H1 (cell line): Measurements from ENCODE around the gene TRAK1. TPM values are rescaled to one million over a fixed set of nuclear protein-coding genes. Genes with fewer than 3 reads are reported as not detected.

Experiments used
- CTCF ChIA-PET: fragments of 300-600 bp; sonication (Branson Sonifier 250); formaldehyde crosslinking; loops from one replicate; lab custom pipeline; 2021; ENCODE audit not compliant: partially characterized antibody; lab: Charles Lee
- POLR2A ChIA-PET: fragments of 300-600 bp; sonication (Branson Sonifier 250); formaldehyde crosslinking; loops from one replicate; lab custom pipeline; 2021; ENCODE audit warnings: inconsistent platforms; ENCODE audit not compliant: partially characterized antibody; lab: Charles Lee
- DNase-seq, 2 experiments: peaks; one replicate each; pipeline versions ENCODE4 v3.0.0 to v3.0.0-alpha.2; 2010 to 2022; ENCODE audit warnings: low spot score in 2 of 2, low read depth in 1 of 2, mixed read lengths in 1 of 2
- FAIRE-seq: peaks from 2 replicates; lab custom pipeline; 2011; peaks lifted over from hg19 to GRCh38; lab: Jason Lieb, UNC
- H2AFZ ChIP-seq: 2 replicates; pipeline ENCODE4 v1.8.1; 2012; ENCODE audit warnings: low read length, inconsistent platforms
- H2AK5ac ChIP-seq: 2 replicates; pipeline ENCODE4 v1.6.1; 2013; ENCODE audit warnings: low read depth, low read length
- H2BK120ac ChIP-seq: replicated peaks from 2 replicates; pipeline ENCODE3; 2013; ENCODE audit warnings: low read depth, low read length, inconsistent platforms
- H2BK12ac ChIP-seq: 2 replicates; pipeline ENCODE4 v1.6.1; 2013; ENCODE audit warnings: low read depth, low read length
- H2BK15ac ChIP-seq: 2 replicates; pipeline ENCODE4 v1.6.1; 2013; ENCODE audit warnings: low read length
- H2BK20ac ChIP-seq: 2 replicates; pipeline ENCODE4 v1.6.1; 2013; ENCODE audit warnings: low read length
- H2BK5ac ChIP-seq: 2 replicates; pipeline ENCODE4 v1.6.1; 2013; ENCODE audit warnings: low read depth, low read length
- H3K14ac ChIP-seq: 2 replicates; pipeline ENCODE4 v1.6.1; 2013; ENCODE audit warnings: inconsistent platforms; ENCODE audit not compliant: insufficient read length
- H3K18ac ChIP-seq: 2 replicates; pipeline ENCODE4 v1.6.1; 2013; ENCODE audit warnings: low read length; ENCODE audit errors: extremely low read depth
- H3K23ac ChIP-seq: 2 replicates; pipeline ENCODE4 v1.6.1; 2013; ENCODE audit warnings: inconsistent platforms; ENCODE audit not compliant: insufficient read length
- H3K23me2 ChIP-seq: 2 replicates; pipeline ENCODE4 v1.6.1; 2013; ENCODE audit warnings: low read depth, low read length
- H3K27ac ChIP-seq: 2 replicates; pipeline ENCODE4 v1.6.1; 2011; ENCODE audit warnings: low read depth, low read length, inconsistent platforms
- H3K27me3 ChIP-seq, 4 experiments: replicated peaks in 1 of 4; 1 replicate in 1 of 4; 2 replicates in 3 of 4; pipeline versions ENCODE4 v1.6.1 to v1.8.1; 2011 to 2013; ENCODE audit warnings: low read length in 3 of 4, mild to moderate bottlenecking in 3 of 4, inconsistent platforms in 2 of 4, mixed read lengths in 2 of 4, moderate library complexity in 1 of 4; ENCODE audit not compliant: control insufficient read depth in 3 of 4, insufficient read depth in 3 of 4; ENCODE audit errors: extremely low read depth in 1 of 4
- H3K36me3 ChIP-seq, 4 experiments: 2 replicates each; pipeline versions ENCODE4 v1.6.1 to v1.8.1; 2011 to 2013; ENCODE audit warnings: mild to moderate bottlenecking in 4 of 4, low read length in 3 of 4, moderate library complexity in 2 of 4, control low read depth in 1 of 4, inconsistent platforms in 1 of 4; ENCODE audit not compliant: insufficient read depth in 4 of 4, control insufficient read depth in 2 of 4
- H3K4ac ChIP-seq: replicated peaks from 2 replicates; pipeline ENCODE3; 2013; ENCODE audit warnings: low read length, low read depth, mixed read lengths, inconsistent platforms; ENCODE audit not compliant: insufficient read length
- H3K4me1 ChIP-seq, 4 experiments: replicated peaks in 1 of 4; 1 replicate in 1 of 4; 2 replicates in 3 of 4; pipeline versions ENCODE4 v1.6.1 to v1.8.1; 2011 to 2013; ENCODE audit warnings: low read length in 3 of 4, inconsistent platforms in 2 of 4, mixed read lengths in 1 of 4; ENCODE audit not compliant: insufficient read depth in 4 of 4, control insufficient read depth in 3 of 4
- H3K4me2 ChIP-seq, 2 experiments: 2 replicates each; pipeline versions ENCODE4 v1.6.1 to v1.8.1; 2011 to 2013; ENCODE audit warnings: low read depth in 2 of 2, low read length in 2 of 2, control low read depth in 1 of 2, inconsistent platforms in 1 of 2, mild to moderate bottlenecking in 1 of 2; ENCODE audit not compliant: insufficient read depth in 1 of 2
- H3K4me3 ChIP-seq, 4 experiments: fragments of 200-600, 300-600 bp in 1 of 4; sonication (generic), shearing (Covaris generic), sonication (Bioruptor Twin) in 1 of 4; 2 replicates each; pipeline versions ENCODE4 v1.5.1 to v1.8.1; 2011 to 2016; ENCODE audit warnings: low read length in 4 of 4, low read depth in 3 of 4, control low read depth in 2 of 4, inconsistent platforms in 2 of 4, mild to moderate bottlenecking in 2 of 4, mixed read lengths in 1 of 4, moderate library complexity in 1 of 4; ENCODE audit not compliant: insufficient read depth in 2 of 4; ENCODE audit errors: extremely low read depth in 1 of 4
- H3K56ac ChIP-seq: replicated peaks from 2 replicates; pipeline ENCODE3; 2013; ENCODE audit warnings: low read depth, mild to moderate bottlenecking, mixed read lengths, low read length, inconsistent platforms; ENCODE audit not compliant: insufficient read length
- H3K79me1 ChIP-seq: 2 replicates; pipeline ENCODE4 v1.6.1; 2013; ENCODE audit warnings: low read depth, low read length, control low read depth
- H3K79me2 ChIP-seq, 2 experiments: 2 replicates each; pipeline versions ENCODE4 v1.6.1 to v1.8.1; 2012 to 2013; ENCODE audit warnings: low read length in 2 of 2, mild to moderate bottlenecking in 2 of 2, inconsistent platforms in 1 of 2; ENCODE audit not compliant: insufficient read depth in 2 of 2, control insufficient read depth in 1 of 2
- H3K9ac ChIP-seq, 4 experiments: replicated peaks in 1 of 4; 1 replicate in 1 of 4; 2 replicates in 3 of 4; pipeline versions ENCODE4 v1.6.1 to v1.8.1; 2011 to 2013; ENCODE audit warnings: low read depth in 3 of 4, low read length in 3 of 4, control low read depth in 2 of 4, mild to moderate bottlenecking in 2 of 4, moderate library complexity in 2 of 4, inconsistent platforms in 1 of 4; ENCODE audit errors: extremely low read depth in 1 of 4
- H3K9me3 ChIP-seq, 2 experiments: 2 replicates each; pipeline versions ENCODE4 v1.6.1 to v1.8.1; 2012 to 2013; ENCODE audit warnings: mild to moderate bottlenecking in 2 of 2, moderate library complexity in 2 of 2, control low read depth in 1 of 2, inconsistent platforms in 1 of 2, low read depth in 1 of 2, low read length in 1 of 2, mixed read lengths in 1 of 2; ENCODE audit not compliant: insufficient read depth in 2 of 2
- H4K20me1 ChIP-seq, 2 experiments: replicated peaks in 1 of 2; 2 replicates each; pipeline versions ENCODE3 to v1.8.1; 2011 to 2013; ENCODE audit warnings: inconsistent platforms in 2 of 2, low read length in 2 of 2, mild to moderate bottlenecking in 1 of 2; ENCODE audit not compliant: insufficient read depth in 2 of 2, control insufficient read depth in 1 of 2
- H4K5ac ChIP-seq: 2 replicates; pipeline ENCODE4 v1.6.1; 2013; ENCODE audit warnings: low read length, low read depth, mixed read lengths, inconsistent platforms; ENCODE audit not compliant: insufficient read length
- H4K8ac ChIP-seq: 2 replicates; pipeline ENCODE4 v1.8.0; 2013; ENCODE audit warnings: mild to moderate bottlenecking, moderate library complexity, low read length, inconsistent platforms; ENCODE audit not compliant: insufficient read depth; ENCODE audit errors: extremely low read depth
- H4K91ac ChIP-seq: replicated peaks from 2 replicates; pipeline ENCODE3; 2013; ENCODE audit warnings: low read length, mixed read lengths, inconsistent platforms; ENCODE audit not compliant: insufficient read length
- CREB1 ChIP-seq: IDR thresholded peaks from 2 replicates; pipeline ENCODE4 v1.6.1; 2012; ENCODE audit warnings: inconsistent platforms
- CTCF ChIP-seq, 3 experiments: IDR thresholded peaks; 1 replicate in 2 of 3; 2 replicates in 1 of 3; pipeline versions ENCODE4 v1.5.1 to v1.6.1; 2011; ENCODE audit warnings: low read length in 3 of 3, mild to moderate bottlenecking in 3 of 3, inconsistent platforms in 2 of 3, low read depth in 1 of 3, moderate library complexity in 1 of 3; ENCODE audit not compliant: insufficient read depth in 1 of 3; ENCODE audit errors: control extremely low read depth in 1 of 3
- FOSL1 ChIP-seq: IDR thresholded peaks from 2 replicates; pipeline ENCODE4 v1.6.1; 2011; ENCODE audit warnings: mild to moderate bottlenecking, low read depth, low read length, moderate library complexity; ENCODE audit not compliant: insufficient read depth
- GABPA ChIP-seq: IDR thresholded peaks from 2 replicates; pipeline ENCODE4 v1.6.1; 2011; ENCODE audit warnings: mild to moderate bottlenecking, low read length, moderate library complexity, borderline replicate concordance; ENCODE audit not compliant: insufficient read depth
- HDAC6 ChIP-seq: IDR thresholded peaks from one replicate; pipeline ENCODE4 v1.7.1; 2012; ENCODE audit warnings: low read depth, mild to moderate bottlenecking, inconsistent platforms, low read length, moderate library complexity
- KDM5A ChIP-seq: fragments of 200-600 bp; IDR thresholded peaks from 2 replicates; pipeline ENCODE4 v1.7.1; 2012; ENCODE audit warnings: mild to moderate bottlenecking, low read length, inconsistent platforms, mixed read lengths
- SP1 ChIP-seq: IDR thresholded peaks from 2 replicates; pipeline ENCODE4 v1.6.1; 2011; ENCODE audit warnings: low read depth, low read length
- TEAD4 ChIP-seq: IDR thresholded peaks from 2 replicates; pipeline ENCODE4 v1.6.1; 2012; ENCODE audit warnings: low read depth, low read length, inconsistent platforms, mixed read lengths
- WGBS, 2 experiments: shearing (Covaris generic) in 1 of 2; methylation state at CpG; one replicate each; pipeline versions ENCODE4 v1.1.6 to v1.1.7; 2013 to 2015; ENCODE audit warnings: low lambda C conversion rate in 2 of 2, mixed read lengths in 2 of 2, inconsistent platforms in 1 of 2, low coverage in 1 of 2, missing lambda C conversion rate in 1 of 2; ENCODE audit not compliant: insufficient replicate concordance in 2 of 2, insufficient coverage in 1 of 2, insufficient read length in 1 of 2; ENCODE audit errors: extremely low coverage in 1 of 2, missing lambda C conversion rate in 1 of 2; 5-methylcytosine and 5-hydroxymethylcytosine counted together
- polyA plus RNA-seq, 7 experiments: library from polyadenylated mRNA; depleted of rRNA in 3 of 7; stranded (reverse) in 5 of 7; unstranded in 2 of 7; fragments of >200 nt in 5 of 7; fragments of 200-250 nt in 2 of 7; gene quantifications; 1 replicate in 5 of 7; 2 replicates in 1 of 7; 4 replicates in 1 of 7; pipeline versions ENCODE4 v1.2.1 to v1.2.3, GENCODE V29; 2011 to 2013; ENCODE audit warnings: missing spikeins in 2 of 7, mixed read lengths in 2 of 7
- total RNA-seq: library from RNA; stranded (reverse); fragmentation: NEBNext Ultra II Directional; extraction: Animal tissue kit (Norgen Biotek cat#: 25700); gene quantifications from 2 replicates; pipeline ENCODE4 v1.2.1, GENCODE V29; 2021
- TF ChIP-seq, protein P1 (sequence below): IDR thresholded peaks from 2 replicates; pipeline ENCODE4 v1.6.1; 2012; ENCODE audit warnings: inconsistent platforms

TRAK1 gene
- total and polyA plus RNA-seq, 2 of the 8 experiments (the other 6 are each of a cell fraction or from before 2014, with no cell fraction given) = 21.3 to 32.7 TPM

DNA sequence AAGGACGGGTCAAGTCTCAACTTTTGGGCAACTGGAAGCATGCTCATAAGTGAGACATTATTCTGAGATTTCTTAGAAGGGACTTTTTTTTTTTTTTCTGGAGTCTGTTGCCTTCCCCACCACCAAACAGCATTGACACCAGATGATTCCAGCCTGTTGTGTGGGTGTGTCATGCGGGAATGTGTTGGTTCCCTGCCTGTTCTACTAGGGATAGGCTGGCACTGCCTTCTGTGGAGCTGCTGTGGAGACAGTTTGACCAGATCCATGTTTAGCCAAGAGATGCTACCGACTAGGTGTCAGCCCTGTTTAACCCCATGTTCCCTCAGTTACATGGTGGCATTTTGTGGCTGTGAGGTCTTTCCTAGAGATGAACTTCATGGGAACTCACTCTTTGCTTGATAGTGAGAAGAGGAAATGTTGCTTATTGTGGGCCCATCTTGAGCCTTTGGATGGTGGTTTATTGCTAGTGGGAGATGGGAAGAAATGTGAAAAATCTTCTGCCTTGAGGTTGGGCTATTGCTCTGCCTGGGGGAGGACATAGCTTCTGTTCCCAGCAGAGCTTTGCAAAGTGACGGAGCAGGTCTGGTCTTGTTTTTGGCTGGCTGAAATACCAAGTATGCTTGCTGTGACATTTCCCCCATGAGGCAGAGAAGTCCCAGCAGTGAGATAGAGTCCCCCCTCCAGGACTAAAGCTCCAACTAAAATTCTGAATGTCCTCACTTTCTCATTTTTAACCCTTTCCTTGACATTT, 31.3 kb downstream of the TRAK1 start:
- H3K9ac ChIP-seq = no peak overlapping the region
- H2BK15ac ChIP-seq = no peak overlapping the region
- no peak overlapping the region for H4K8ac ChIP-seq
- peaks cover 2% of the 10 kb centered on the region; the same call in 1 of the 2 replicates for H3K79me1 ChIP-seq
- no peak overlapping the region for H3K18ac ChIP-seq
- DNase-seq (no peak), FAIRE-seq (no peak)
- no peak overlapping the region for H3K14ac ChIP-seq
- 0 out of 2 replicates have a peak overlapping the region, but pooled peaks have one; percentile 22 for H2BK12ac ChIP-seq
- no peak overlapping the region for H3K56ac ChIP-seq
- no peak overlapping the region for H2AFZ ChIP-seq
- ChIA-PET POLR2A (no interaction called here), CTCF (interaction anchor here (0.9 to 8.2 kb wide), 3 partner anchors 63 to 108 kb away, joined by 3 to 249 read pairs (median 4); no protein-coding TSS in a partner anchor)
- H3K23ac ChIP-seq = no peak overlapping the region
- H3K36me3 ChIP-seq = peaks cover 0 to 6% (median 0%) of the 10 kb centered on the region in 4 experiments; a peak in 2 of 8 replicates
- H3K23me2 ChIP-seq = no peaks in the 10 kb centered on the region
- no peak overlapping the region for H3K27ac ChIP-seq
- peaks cover 0 to 11% of the 10 kb centered on the region in 2 experiments; a peak in 1 of 4 replicates for H3K79me2 ChIP-seq
- H2BK120ac ChIP-seq = no peak overlapping the region
- H3K4me1 ChIP-seq = peaks cover 2 to 3% (median 3%) of the 10 kb centered on the region in 4 experiments; a peak in 6 of 7 replicates
- H3K27me3 ChIP-seq = no peaks in the 10 kb centered on the region
- WGBS, 2 experiments = 89% methylated on average over 4 of the region's 4 CpGs; no CpG with 5 or more reads in 1 of the 2 experiments
- H3K4me2 ChIP-seq = no peak overlapping the region
- no peak overlapping the region for H3K4ac ChIP-seq
- no peaks in the 10 kb centered on the region for H3K9me3 ChIP-seq
- H2BK20ac ChIP-seq = no peak overlapping the region
- peak overlapping the region; percentile 7; the same call in 1 of the 2 replicates for H2AK5ac ChIP-seq
- no peak overlapping the region for H4K5ac ChIP-seq
- no peak overlapping the region for H3K4me3 ChIP-seq
- H2BK5ac ChIP-seq = 0 out of 2 replicates have a peak overlapping the region, but pooled peaks have one; percentile 4
- peak overlapping the region; percentile 45 for H4K91ac ChIP-seq
- peaks cover 0 to 1% of the 10 kb centered on the region in 2 experiments for H4K20me1 ChIP-seq
- TF ChIP-seq FOSL1 (no peak), KDM5A (no peak), CTCF (IDR thresholded peaks at IDR 0.05; ENCODE audit: control extremely low read depth in 1 of 3, insufficient read depth in 1 of 3, low read depth in 1 of 3, low read length in 3 of 3) (no peak), TEAD4 (no peak), SP1 (no peak), CREB1 (no peak), HDAC6 (no peak), GABPA (no peak)
- TF ChIP-seq, protein P1, sequence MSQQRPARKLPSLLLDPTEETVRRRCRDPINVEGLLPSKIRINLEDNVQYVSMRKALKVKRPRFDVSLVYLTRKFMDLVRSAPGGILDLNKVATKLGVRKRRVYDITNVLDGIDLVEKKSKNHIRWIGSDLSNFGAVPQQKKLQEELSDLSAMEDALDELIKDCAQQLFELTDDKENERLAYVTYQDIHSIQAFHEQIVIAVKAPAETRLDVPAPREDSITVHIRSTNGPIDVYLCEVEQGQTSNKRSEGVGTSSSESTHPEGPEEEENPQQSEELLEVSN = no peak
